Neuron (in vitro differentiated cells): ENCODE results near the gene GPR4.
A peak's percentile ranks its signal among the peaks of the same experiment; 100 is the strongest.

Experiments
- H2AFZ ChIP-seq: one replicate; pipeline ENCODE4 v1.6.1; 2013; ENCODE audit warnings: low read depth, mild to moderate bottlenecking, inconsistent platforms, low read length, moderate library complexity
- H3K27me3 ChIP-seq: one replicate; pipeline ENCODE4 v1.6.1; 2013; ENCODE audit warnings: low read length; ENCODE audit not compliant: insufficient read depth
- H3K36me3 ChIP-seq: one replicate; pipeline ENCODE4 v1.6.1; 2013; ENCODE audit warnings: low read length; ENCODE audit not compliant: insufficient read depth
- H3K4me1 ChIP-seq: one replicate; pipeline ENCODE4 v1.6.1; 2013; ENCODE audit warnings: low read length; ENCODE audit not compliant: insufficient read depth
- H3K4me3 ChIP-seq: 2 replicates; pipeline ENCODE4 v1.5.1; 2013; ENCODE audit warnings: mild to moderate bottlenecking, low read length, moderate library complexity
- H3K9me3 ChIP-seq: one replicate; pipeline ENCODE4 v1.6.1; 2013; ENCODE audit warnings: low read length

Gene GPR4

DNA sequence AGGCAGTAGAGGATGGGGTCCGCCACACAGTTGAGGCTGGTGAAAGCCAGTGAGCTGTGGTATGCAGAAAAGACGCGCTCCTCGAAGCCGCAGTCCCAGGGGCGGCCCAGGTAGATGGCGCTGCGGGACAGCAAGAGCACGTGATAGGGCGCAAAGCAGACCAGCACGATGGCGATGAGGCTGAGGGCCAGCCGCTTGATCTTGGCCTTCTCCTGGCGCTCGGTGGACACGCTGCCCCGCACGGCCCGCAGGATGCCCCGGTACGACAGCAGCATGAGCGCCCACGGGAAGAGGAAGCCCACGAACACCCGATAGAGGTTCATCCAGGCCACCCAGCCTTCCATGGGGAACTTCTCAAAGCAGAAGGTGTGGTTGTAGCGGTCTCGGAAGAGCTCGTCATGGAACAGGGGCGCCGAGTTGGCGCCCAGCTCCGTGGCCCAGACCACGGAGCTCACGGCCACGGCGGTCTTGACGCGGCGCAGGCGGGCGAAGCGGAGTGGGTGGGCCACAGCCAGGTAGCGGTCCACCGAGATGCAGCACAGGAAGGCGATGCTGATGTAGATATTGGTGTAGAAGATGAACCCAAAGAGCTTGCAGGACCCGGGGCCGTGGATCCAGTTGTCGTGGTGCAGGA lies 10.9 kb downstream of the GPR4 start:
- H3K4me1 ChIP-seq: no peaks in the 10 kb centered on the region
- no peaks in the 10 kb centered on the region for H3K36me3 ChIP-seq
- H3K9me3 ChIP-seq: no peaks in the 10 kb centered on the region
- H2AFZ ChIP-seq: no peak overlapping the region
- no peak overlapping the region for H3K4me3 ChIP-seq
- peaks cover 5% of the 10 kb centered on the region for H3K27me3 ChIP-seq

DNA sequence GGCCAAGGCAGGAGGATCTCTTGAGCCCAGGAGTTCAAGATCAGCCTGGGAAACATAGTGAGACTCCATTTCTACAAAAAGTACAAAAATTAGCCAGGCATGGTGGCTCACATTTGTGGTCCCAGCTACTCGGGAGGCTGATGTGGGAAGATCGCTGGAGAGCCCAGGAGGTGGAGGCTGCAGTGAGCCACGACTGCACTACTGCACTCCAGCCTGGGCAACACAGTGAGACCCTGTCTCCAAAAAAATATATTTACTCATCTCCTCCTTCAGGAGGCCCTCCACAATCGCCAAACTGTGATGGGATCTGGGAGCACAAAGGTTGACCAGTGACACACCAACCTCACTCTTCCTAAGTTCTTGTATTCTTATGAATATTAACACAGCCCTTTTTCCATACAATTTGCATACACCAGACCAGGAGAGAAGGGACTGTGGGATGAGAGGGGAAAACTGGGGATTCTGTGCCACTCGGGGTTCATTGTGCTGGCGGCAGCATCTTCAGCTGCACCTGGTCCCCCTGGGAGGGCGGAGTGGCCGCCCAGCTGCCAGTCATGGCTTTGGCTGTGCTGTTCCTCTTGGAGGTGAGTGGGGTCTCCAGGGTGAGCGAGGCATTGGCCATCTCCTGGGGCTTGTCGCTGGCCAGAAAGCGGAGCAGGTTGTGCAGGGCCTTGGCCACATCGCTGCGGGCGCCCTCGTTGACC lies 11.6 kb downstream of the GPR4 start:
- no peaks in the 10 kb centered on the region for H3K9me3 ChIP-seq
- no peak overlapping the region for H2AFZ ChIP-seq
- no peaks in the 10 kb centered on the region for H3K4me1 ChIP-seq
- H3K4me3 ChIP-seq: no peak overlapping the region
- H3K36me3 ChIP-seq: no peaks in the 10 kb centered on the region
- peaks cover 3% of the 10 kb centered on the region for H3K27me3 ChIP-seq

DNA sequence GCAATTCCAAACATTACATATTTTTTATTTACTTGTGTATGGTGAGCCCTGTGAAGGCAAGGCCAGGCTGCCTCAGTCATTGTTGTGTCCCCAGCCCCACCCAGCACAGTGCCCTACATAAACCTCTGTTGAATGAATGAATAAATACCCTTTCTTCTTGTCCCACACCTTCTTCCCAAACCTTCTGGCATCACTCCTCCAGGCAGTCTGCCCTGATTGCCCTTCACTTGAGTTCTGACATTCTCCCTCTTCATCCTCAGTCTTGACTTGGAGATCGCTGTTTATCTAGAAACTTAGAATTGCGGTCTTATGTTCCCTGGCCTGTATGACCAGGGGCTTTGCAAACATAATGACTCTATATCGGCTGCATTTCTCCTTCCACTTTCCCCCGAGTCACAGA lies 12.2 kb downstream of the GPR4 start:
- H3K27me3 ChIP-seq: peaks cover 3% of the 10 kb centered on the region
- no peak overlapping the region for H2AFZ ChIP-seq
- no peak overlapping the region for H3K4me3 ChIP-seq
- H3K9me3 ChIP-seq: no peaks in the 10 kb centered on the region
- H3K4me1 ChIP-seq: peaks cover 2% of the 10 kb centered on the region
- H3K36me3 ChIP-seq: no peaks in the 10 kb centered on the region

DNA sequence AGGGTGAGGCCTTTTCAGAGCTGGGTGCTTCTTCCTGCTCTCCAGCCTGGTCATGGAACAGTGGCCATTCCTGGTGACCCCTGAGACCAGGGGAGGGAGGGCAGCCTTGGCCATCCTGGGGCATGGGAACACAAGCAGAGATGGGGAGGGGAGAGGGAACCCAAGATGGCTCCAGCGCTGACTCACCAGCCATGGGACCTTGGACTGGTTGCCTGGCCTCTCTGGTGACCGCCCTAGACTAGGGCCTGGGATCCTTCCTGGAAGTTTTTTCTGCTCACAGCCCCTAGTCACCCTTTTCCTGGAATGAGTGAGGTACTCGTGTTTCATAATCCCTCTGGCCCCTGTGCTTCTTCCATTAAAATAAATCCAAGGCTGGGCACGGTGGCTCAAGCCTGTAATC lies 14.1 kb downstream of the GPR4 start:
- no peak overlapping the region for H3K4me3 ChIP-seq
- H3K27me3 ChIP-seq: peaks cover 3% of the 10 kb centered on the region
- H3K36me3 ChIP-seq: no peaks in the 10 kb centered on the region
- H3K4me1 ChIP-seq: peaks cover 2% of the 10 kb centered on the region
- H2AFZ ChIP-seq: no peak overlapping the region
- H3K9me3 ChIP-seq: no peaks in the 10 kb centered on the region

DNA sequence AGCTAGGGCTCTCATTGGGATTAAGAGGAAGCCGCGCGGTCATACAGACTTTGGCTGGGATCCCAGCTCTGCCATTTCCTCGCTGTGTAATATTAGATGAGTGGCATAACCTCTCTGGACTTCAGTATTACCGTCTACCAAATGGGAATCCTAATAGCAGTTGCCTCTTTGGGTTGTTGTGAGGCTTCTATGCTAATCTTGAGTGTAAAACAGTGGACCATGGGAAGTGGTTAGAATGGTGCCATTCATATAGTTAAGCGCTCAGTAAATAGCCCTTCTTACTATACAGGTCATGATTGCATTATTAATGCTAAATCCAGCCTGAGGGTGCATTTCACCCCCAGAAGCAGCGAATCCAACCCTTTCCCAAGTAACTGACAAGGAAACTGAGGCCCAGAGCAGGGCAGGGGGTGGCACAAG lies 16.8 kb downstream of the GPR4 start:
- Histone ChIP-seq H3K27me3 (no peaks in the 10 kb centered on the region), H3K4me3 (peak overlapping the region; percentile 76), H3K4me1 (peaks cover 2% of the 10 kb centered on the region), H2AFZ (peak overlapping the region; percentile 96), H3K36me3 (peaks cover 3% of the 10 kb centered on the region), H3K9me3 (no peaks in the 10 kb centered on the region)

DNA sequence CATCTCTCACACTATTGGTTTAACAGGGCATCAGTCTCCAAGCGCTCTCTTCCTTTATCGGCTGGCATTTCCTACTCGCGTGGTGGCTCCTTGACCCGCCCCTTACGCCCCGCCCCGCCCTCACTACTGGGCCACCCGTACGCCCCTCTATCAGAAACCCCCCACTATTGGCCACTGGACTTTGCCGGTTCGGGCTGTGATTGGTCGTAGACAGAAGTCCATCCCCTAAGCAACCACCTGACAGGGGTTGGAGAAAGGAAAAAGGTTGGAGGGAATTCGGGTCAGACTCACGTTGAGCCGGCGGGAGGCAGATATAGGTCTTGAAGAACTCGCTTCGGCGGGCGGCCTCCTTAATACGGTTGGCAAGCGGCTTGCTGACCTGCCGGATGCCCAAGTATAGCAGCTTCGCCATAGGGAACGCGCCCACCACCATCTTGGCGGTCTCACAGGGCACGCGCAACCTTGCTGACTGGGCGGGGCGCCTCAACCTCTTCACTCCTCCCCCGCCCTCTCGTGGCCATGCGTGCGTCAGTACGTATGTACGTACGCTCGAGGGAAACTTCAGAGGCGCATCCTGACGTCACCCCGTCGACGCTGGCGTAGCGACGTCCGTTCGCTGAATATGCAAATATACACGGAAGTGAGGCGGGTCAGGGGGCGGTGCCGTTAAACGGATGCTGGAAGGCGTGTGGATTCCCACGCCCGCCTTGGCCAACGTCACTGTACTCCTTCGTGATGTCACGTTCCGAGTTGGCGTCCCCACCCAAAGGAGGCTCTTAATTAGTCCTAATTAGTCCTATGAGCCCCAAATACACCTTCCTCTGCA lies 17.5 kb downstream of the GPR4 start, which contains the start of gene OPA3:
OPA3 (minus strand) TSS at position 471 of the 826 bp plus-strand sequence; CDS start at position 433, 38 bp downstream.
- peak within 1 kb of the TSS; percentile 96 for H2AFZ ChIP-seq
- H3K4me1 ChIP-seq: peaks cover 2% of the 10 kb centered on the region
- H3K27me3 ChIP-seq: no peaks in the 10 kb centered on the region
- peak within 1 kb of the TSS; percentile 76 for H3K4me3 ChIP-seq
- H3K36me3 ChIP-seq: peaks cover 3% of the 10 kb centered on the region
- H3K9me3 ChIP-seq: no peaks in the 10 kb centered on the region

DNA sequence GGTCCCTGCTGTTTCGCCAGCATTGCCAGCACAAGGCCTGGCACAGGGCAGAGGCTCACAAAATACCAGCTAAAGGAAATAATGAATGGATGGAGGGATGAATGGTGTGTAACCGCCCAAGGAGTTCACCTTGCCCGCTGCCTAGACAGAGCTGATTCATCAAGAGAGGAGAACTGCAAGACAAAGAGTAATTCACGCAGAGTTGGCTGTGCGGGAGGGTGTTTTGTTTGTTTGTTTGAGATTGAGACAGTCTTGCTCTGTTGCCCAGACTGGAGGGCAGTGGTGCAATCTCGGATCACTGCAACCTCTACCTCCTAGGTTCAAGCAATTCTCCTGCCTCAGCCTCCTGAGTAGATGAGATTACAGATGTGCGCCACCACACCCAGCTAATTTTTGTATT lies 20.4 kb downstream of the GPR4 start:
- Histone ChIP-seq H3K4me1 (peaks cover 2% of the 10 kb centered on the region), H3K4me3 (no peak overlapping the region), H3K36me3 (peaks cover 3% of the 10 kb centered on the region), H3K27me3 (no peaks in the 10 kb centered on the region), H3K9me3 (no peaks in the 10 kb centered on the region), H2AFZ (no peak overlapping the region)

DNA sequence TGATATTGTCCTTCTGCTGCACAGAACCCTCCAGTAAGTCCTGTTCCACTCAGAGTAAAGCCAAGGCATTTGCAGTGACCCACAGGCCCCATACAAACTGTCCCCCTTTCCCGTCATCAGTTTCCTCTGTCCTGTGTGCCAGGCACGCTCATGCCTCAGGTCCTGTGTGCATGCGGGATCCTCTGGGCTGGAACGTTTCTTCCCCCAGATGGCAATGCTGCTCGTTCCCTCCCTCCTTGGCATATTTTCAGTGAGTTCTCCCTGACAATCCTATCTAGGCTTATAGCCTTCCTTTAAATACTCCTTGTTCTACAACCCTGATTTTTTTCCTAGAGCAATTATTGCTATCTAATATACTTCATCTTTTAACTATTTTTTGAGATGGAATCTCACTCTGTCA lies 23.2 kb downstream of the GPR4 start:
- Histone ChIP-seq H3K4me1 (no peaks in the 10 kb centered on the region), H3K4me3 (no peak overlapping the region), H3K36me3 (peaks cover 3% of the 10 kb centered on the region), H3K27me3 (no peaks in the 10 kb centered on the region), H3K9me3 (no peaks in the 10 kb centered on the region), H2AFZ (no peak overlapping the region)

DNA sequence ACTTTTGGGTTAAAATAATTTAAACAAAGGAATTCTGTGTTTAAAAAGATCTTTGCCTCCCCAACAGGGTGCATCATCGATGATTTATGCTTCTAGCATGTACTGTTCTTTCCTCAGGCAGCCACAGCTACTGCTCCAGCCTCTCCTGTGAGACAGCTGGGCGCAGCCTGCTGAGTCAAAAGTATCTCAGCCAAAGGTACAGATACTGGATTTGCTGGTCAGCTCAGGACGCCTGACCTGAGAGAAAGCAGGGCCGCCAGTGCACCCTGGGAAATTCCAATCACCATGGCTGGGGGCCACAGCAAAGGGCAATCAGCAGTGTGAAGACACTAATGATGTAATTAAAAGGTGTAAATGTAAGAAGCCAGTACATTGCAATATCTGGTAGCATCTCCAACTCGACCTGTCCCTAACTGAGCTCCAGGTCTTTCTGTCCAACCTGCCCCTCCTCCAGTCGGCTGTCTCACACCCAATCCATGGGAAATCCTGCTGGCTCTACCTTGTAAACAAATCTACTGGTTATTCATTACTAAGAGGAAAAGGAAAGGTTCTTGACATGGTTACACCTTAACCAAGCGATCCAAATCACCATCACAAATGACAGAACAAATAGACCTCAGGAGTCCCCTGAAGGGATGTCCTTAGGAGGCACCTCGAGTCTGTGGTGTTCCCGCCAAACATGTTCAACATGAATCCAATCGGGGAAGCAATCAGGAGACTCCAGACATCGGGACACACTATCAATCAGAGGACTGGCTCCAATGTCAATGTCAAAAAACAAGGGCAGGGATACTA lies 24.7 kb downstream of the GPR4 start:
- Histone ChIP-seq H3K9me3 (peaks cover 3% of the 10 kb centered on the region), H3K4me1 (no peaks in the 10 kb centered on the region), H3K36me3 (peaks cover 3% of the 10 kb centered on the region), H2AFZ (no peak overlapping the region), H3K27me3 (no peaks in the 10 kb centered on the region), H3K4me3 (no peak overlapping the region)

DNA sequence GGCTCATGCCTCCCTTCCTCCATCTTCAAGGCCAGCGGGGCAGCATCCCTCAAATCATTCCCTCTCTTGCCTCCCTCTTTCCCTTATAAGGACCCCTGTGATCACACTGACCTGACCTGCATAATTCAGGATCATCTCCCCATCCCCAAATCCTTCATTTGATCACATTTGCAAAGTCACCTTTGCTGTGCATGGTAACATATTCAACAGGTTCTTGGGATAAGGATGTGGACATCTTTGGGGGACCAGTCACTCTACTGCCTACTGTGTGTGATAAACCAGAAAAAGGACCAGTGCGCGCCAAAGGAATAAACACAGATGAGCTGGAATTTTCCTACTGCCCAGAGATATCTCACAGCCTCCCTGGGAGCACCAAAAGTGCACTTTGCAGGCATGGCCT lies 25.3 kb downstream of the GPR4 start:
- no peaks in the 10 kb centered on the region for H3K4me1 ChIP-seq
- peaks cover 3% of the 10 kb centered on the region for H3K9me3 ChIP-seq
- peaks cover 3% of the 10 kb centered on the region for H3K36me3 ChIP-seq
- H3K4me3 ChIP-seq: no peak overlapping the region
- no peak overlapping the region for H2AFZ ChIP-seq
- no peaks in the 10 kb centered on the region for H3K27me3 ChIP-seq

DNA sequence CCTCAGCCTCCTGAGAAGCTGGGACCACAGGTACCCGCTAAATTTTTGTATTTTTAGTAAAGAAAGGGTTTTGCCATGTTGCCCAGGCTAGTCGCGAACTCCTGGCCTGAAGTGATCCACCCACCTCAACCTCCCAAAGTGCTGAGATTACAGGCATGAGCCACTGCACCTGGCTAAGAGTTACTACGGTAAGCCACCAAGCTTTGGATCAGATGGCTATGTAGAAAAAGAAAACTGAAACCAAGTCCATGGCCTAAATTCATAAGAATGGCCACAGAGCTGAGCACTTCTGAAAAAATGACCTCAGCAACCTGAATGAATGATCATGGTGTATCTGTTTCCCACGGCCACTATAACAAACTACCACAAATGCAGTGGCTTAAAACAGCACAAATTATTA lies 26.8 kb downstream of the GPR4 start:
- Histone ChIP-seq H3K4me1 (no peaks in the 10 kb centered on the region), H3K36me3 (no peaks in the 10 kb centered on the region)

DNA sequence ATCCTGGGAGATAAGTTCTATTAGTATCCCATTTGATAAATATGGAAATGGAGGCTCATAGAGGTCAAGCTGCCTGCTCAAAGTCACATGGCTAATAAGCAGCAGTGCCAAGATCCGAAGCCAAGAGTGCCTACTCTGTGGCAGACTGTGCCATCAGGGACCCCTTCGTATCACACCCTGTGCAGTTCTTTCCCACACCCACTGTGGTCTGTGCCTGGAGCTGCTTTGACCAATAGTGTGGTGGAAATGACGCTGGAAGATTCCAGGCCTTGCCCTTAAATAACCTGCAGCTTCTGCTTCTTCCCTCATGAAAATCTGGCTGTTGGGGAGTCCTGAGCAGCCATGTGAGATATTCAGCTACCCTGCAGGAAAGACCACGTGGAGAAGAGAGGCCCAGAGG lies 27.5 kb downstream of the GPR4 start:
- Histone ChIP-seq H2AFZ (no peak overlapping the region), H3K9me3 (peaks cover 3% of the 10 kb centered on the region), H3K36me3 (no peaks in the 10 kb centered on the region), H3K4me1 (no peaks in the 10 kb centered on the region), H3K4me3 (no peak overlapping the region), H3K27me3 (no peaks in the 10 kb centered on the region)

More for the DNA sequence above, 26.8 kb downstream of the GPR4 start:
- H3K27me3 ChIP-seq: no peaks in the 10 kb centered on the region
- H2AFZ ChIP-seq: no peak overlapping the region
- peaks cover 3% of the 10 kb centered on the region for H3K9me3 ChIP-seq
- no peak overlapping the region for H3K4me3 ChIP-seq
